Gastrocnemius medialis (tissue), 4 donors: ENCODE data around the gene CFAP161. TPM values are rescaled to one million over a fixed set of nuclear protein-coding genes. Genes with fewer than 3 reads are reported as not detected.

Source experiments
- ATAC-seq, 2 donors: fragments of 150-250 bp; one replicate each; pipeline ENCODE4 v1.9.1; 2016
- DNase-seq, 2 donors: peaks; one replicate each; pipeline ENCODE4 v3.0.0-alpha.2; 2019
- H3K27ac ChIP-seq, 4 donors: fragments of 200-600 bp; sonication (generic); 1 replicate in 1 of 4; 2 replicates in 3 of 4; pipeline ENCODE4 v1.5.1; 2016 to 2018; ENCODE audit warnings: mild to moderate bottlenecking in 2 of 4, moderate library complexity in 1 of 4
- H3K27me3 ChIP-seq, 3 donors: fragments of 200-600 bp; sonication (generic) in 2 of 3; 1 replicate in 1 of 3; 2 replicates in 2 of 3; pipeline versions ENCODE4 v1.5.1 to v1.6.0; 2016 to 2019; ENCODE audit warnings: mild to moderate bottlenecking in 1 of 3, moderate library complexity in 1 of 3
- H3K36me3 ChIP-seq, 2 donors: fragments of 200-600 bp; sonication (generic) in 1 of 2; one replicate each; pipeline ENCODE4 v1.5.1; 2017 to 2018
- H3K4me1 ChIP-seq, 2 donors: fragments of 200-600 bp; sonication (generic) in 1 of 2; one replicate each; pipeline ENCODE4 v1.5.1; 2016 to 2017; ENCODE audit warnings: mild to moderate bottlenecking in 2 of 2
- H3K4me3 ChIP-seq, 4 donors: fragments of 200-600 bp; sonication (generic) in 3 of 4; 1 replicate in 1 of 4; 2 replicates in 3 of 4; pipeline ENCODE4 v1.5.1; 2016 to 2019; ENCODE audit warnings: mild to moderate bottlenecking in 2 of 4
- H3K9me3 ChIP-seq, 3 donors: fragments of 200-600 bp; sonication (generic) in 2 of 3; 1 replicate in 1 of 3; 2 replicates in 2 of 3; pipeline ENCODE4 v1.5.1; 2016 to 2019
- POLR2A ChIP-seq, 2 donors: fragments of 450-650 bp; IDR thresholded peaks; one replicate each; pipeline ENCODE4 v1.6.1; 2017; ENCODE audit warnings: antibody characterized with exemption in 2 of 2, mild to moderate bottlenecking in 2 of 2, moderate library complexity in 2 of 2
- in situ Hi-C, 4 donors: fragments of 200-750 bp; cut with MboI; loops; one replicate each; pipeline versions ENCODE4 v1.15.0 to v1.8.0; 2017; ENCODE audit warnings: low sequenced_read_pairs in 4 of 4
- intact Hi-C: fragments of 100-400 bp; cut with DNase I; formaldehyde crosslinking; loops from one replicate; pipeline ENCODE4 v1.15.1; 2023; ENCODE audit warnings: low total_unique reads
- total RNA-seq, 4 donors: library from RNA; depleted of rRNA; stranded (reverse); fragments of >200 nt; gene quantifications; one replicate each; pipeline versions ENCODE4 v1.1.0 to v1.2.3, GENCODE V29; 2016
- TF ChIP-seq, protein P1 (sequence below), 5 experiments: fragments of 450-650 bp in 3 of 5; fragments of 200-600 bp in 2 of 5; sonication (generic) in 2 of 5; IDR thresholded peaks in 4 of 5; conservative IDR thresholded peaks in 1 of 5; 1 replicate in 4 of 5; 2 replicates in 1 of 5; pipeline ENCODE4 v1.5.1; 2016 to 2019; ENCODE audit warnings: antibody characterized with exemption in 5 of 5, mild to moderate bottlenecking in 3 of 5, moderate library complexity in 3 of 5

The CFAP161 gene
- total RNA-seq, 4 donors from 2014 or later = not detected

DNA sequence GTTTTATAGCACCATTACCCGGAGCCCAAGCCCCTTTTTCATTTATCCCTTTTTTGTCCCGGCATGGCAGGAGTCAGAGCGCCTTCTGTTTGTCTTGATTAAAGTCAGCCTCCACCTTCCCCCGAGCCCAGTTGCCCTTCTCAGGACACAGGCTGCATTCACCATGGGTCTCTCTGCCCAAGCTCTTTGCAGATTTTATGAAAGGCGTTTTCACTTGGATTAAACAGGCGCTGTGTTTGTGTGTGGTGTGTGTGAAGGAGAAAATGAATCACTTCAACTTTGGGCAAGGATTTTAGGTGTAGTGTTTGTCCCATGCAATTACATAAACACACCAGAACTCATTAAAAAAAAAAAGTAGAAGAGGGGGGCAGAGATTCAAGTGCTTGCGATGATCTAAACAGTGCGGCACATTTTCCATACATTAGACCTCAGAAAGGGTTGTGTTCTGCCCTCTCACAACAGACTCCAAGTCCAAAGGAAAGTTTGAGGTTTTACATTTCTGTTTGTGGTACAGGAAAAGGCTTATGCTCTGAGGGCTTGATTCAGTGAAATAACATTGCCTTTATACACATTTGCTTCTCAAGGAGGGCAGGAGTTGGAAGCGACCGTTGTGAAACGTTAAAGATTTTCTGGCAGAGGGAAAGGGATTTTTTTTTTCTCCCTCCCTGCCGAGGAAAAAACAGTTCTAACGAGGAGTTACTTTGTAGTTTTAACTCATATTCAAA lies 48.1 kb downstream of the CFAP161 start:
- in situ Hi-C loops = no loop called here
- intact Hi-C loops = loop anchor here (2.0 kb wide), 1 partner anchor 75 kb away; no protein-coding TSS in a partner anchor
- H3K4me1 ChIP-seq = no peaks in the 10 kb centered on the region
- no peaks in the 10 kb centered on the region for H3K36me3 ChIP-seq
- DNase-seq (no peak), ATAC-seq (peak in 1 of 2 donors; percentile 24)
- H3K27me3 ChIP-seq = peaks cover 0 to 3% (median 3%) of the 10 kb centered on the region in 3 donors
- TF ChIP-seq, protein P1, sequence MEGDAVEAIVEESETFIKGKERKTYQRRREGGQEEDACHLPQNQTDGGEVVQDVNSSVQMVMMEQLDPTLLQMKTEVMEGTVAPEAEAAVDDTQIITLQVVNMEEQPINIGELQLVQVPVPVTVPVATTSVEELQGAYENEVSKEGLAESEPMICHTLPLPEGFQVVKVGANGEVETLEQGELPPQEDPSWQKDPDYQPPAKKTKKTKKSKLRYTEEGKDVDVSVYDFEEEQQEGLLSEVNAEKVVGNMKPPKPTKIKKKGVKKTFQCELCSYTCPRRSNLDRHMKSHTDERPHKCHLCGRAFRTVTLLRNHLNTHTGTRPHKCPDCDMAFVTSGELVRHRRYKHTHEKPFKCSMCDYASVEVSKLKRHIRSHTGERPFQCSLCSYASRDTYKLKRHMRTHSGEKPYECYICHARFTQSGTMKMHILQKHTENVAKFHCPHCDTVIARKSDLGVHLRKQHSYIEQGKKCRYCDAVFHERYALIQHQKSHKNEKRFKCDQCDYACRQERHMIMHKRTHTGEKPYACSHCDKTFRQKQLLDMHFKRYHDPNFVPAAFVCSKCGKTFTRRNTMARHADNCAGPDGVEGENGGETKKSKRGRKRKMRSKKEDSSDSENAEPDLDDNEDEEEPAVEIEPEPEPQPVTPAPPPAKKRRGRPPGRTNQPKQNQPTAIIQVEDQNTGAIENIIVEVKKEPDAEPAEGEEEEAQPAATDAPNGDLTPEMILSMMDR (IDR thresholded peaks at IDR 0.05 in 4 of 5, conservative IDR thresholded peaks at IDR 0.05 in 1 of 5) = no peak
- no peak for TF ChIP-seq POLR2A (IDR thresholded peaks at IDR 0.05)
- H3K9me3 ChIP-seq = no peaks in the 10 kb centered on the region
- peak overlapping the region in 3 of 4 donors; percentile 25 to 40 (median 38) for H3K4me3 ChIP-seq
- H3K27ac ChIP-seq = peak overlapping the region; percentile 31 to 57 (median 42)

DNA sequence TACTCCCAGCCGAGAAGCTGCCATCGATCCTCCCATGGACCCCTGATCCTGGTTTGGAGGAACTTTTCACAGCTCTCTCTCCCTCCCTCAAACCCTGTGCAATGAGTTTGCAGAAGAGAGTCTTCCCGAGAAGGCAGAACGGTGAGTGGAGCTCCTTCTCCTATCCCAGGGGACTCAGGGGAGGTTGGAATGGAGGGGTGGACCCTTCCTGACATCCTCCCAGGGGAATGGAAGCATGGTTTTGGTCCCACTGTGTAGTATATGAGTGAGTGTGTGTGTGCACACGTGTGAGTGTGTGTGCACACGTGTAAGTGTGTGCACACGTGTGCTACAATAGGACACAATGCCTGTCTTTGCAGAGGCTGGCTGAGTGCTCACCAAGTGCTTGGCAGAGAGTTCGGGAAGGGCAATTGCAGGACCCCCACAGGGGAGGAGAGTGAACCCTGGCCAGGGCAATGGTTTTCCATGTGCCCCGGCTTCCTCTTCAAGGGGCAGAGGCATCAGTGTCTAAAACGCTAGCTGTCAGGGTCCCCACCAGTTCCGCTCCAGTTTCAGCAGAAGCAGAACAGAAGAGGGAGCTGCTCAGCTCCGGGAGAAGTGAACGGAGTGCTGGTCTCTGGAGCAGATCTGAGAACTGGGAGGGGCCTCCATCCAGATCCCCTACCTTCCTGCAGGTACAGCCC lies 48.8 kb downstream of the CFAP161 start:
- Histone ChIP-seq H3K4me1 (no peaks in the 10 kb centered on the region), H3K27ac (peak overlapping the region; percentile 31 to 57 (median 42)), H3K27me3 (peaks cover 0 to 3% (median 3%) of the 10 kb centered on the region in 3 donors), H3K4me3 (peak overlapping the region; percentile 25 to 40 (median 34)), H3K9me3 (no peaks in the 10 kb centered on the region), H3K36me3 (no peaks in the 10 kb centered on the region)
- intact Hi-C loops = loop anchor here (2.0 kb wide), 1 partner anchor 74 kb away; no protein-coding TSS in a partner anchor
- no peak for DNase-seq
- in situ Hi-C loops = no loop called here
- ATAC-seq = peak in 1 of 2 donors; percentile 43
- TF ChIP-seq POLR2A (IDR thresholded peaks at IDR 0.05) = no peak
- TF ChIP-seq, protein P1 (IDR thresholded peaks at IDR 0.05 in 4 of 5, conservative IDR thresholded peaks at IDR 0.05 in 1 of 5) = no peak

DNA sequence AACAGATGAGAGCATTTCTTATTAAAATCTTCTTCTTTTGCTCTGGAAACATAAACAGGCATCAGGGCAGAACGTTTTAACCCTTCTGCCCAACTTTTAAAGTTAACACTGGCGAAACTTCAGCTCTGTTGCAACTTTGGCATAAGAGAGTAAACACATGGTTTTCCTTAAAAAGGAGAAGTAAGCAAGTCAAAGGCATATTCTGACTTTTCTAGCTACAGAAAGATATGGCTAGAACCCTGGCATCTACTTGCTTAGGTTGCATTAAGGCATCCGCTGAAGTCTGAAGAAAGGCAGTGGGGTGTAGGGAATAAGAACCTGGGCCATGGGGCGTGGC lies 49.3 kb downstream of the CFAP161 start:
- ATAC-seq = no peak
- no peak for DNase-seq
- TF ChIP-seq, protein P1 (IDR thresholded peaks at IDR 0.05 in 4 of 5, conservative IDR thresholded peaks at IDR 0.05 in 1 of 5) = no peak
- no peak for TF ChIP-seq POLR2A (IDR thresholded peaks at IDR 0.05)
- no peaks in the 10 kb centered on the region for H3K4me1 ChIP-seq
- in situ Hi-C loops = no loop called here
- intact Hi-C loops = loop anchor here (2.0 kb wide), 1 partner anchor 73 kb away; no protein-coding TSS in a partner anchor
- no peaks in the 10 kb centered on the region for H3K36me3 ChIP-seq
- H3K9me3 ChIP-seq = no peaks in the 10 kb centered on the region
- peaks cover 0 to 3% (median 3%) of the 10 kb centered on the region in 3 donors for H3K27me3 ChIP-seq
- peak overlapping the region; percentile 25 to 40 (median 34) for H3K4me3 ChIP-seq
- H3K27ac ChIP-seq = peak overlapping the region; percentile 20 to 57 (median 42)

- no peak overlapping the region for H3K4me3 ChIP-seq
- no peaks in the 10 kb centered on the region for H3K4me1 ChIP-seq
- peaks cover 0 to 3% (median 3%) of the 10 kb centered on the region in 3 donors for H3K27me3 ChIP-seq
- TF ChIP-seq, protein P1 (IDR thresholded peaks at IDR 0.05 in 4 of 5, conservative IDR thresholded peaks at IDR 0.05 in 1 of 5) = no peak
- TF ChIP-seq POLR2A (IDR thresholded peaks at IDR 0.05) = no peak
- in situ Hi-C loops (no loop called here), intact Hi-C loops (no loop called here)
- no peaks in the 10 kb centered on the region for H3K9me3 ChIP-seq
- peak overlapping the region in 1 of 4 donors; percentile 40 for H3K27ac ChIP-seq
- peak; percentile 19 to 64 for DNase-seq
- H3K36me3 ChIP-seq = no peaks in the 10 kb centered on the region
- ATAC-seq = peak; percentile 32 to 63
These were observed 50.1 kb downstream of the CFAP161 start for GRCh38 chr15:81184188-81184587.
